GM21360 (cell line): ENCODE results near the gene ARSG.
"Not testable (repeated sequence)": the region's sequence is repeated elsewhere in the genome, so short reads cannot be mapped to it uniquely, and the experiment has no call there.

Experiments used
- ATAC-seq: cut with Tn5 transposase; IDR thresholded peaks from one replicate; pipeline ENCODE4 v1.9.1; 2021; ENCODE audit warnings: mild to moderate bottlenecking, moderate library complexity; ENCODE audit not compliant: unreplicated experiment

The ARSG gene

GRCh38 chr17:68391561-68392268 is 100.4 kb downstream of the ARSG start:
- ATAC-seq: no peak

- ATAC-seq: no peak
These were observed 103.5 kb downstream of the ARSG start for GRCh38 chr17:68394608-68395331.

- no peak for ATAC-seq
These were observed 105.2 kb downstream of the ARSG start for GRCh38 chr17:68396226-68397107.

GRCh38 chr17:68397108-68397536 is 105.8 kb downstream of the ARSG start:
- no peak for ATAC-seq

- peak; percentile 85 for ATAC-seq
These were observed 107.7 kb downstream of the ARSG start for GRCh38 chr17:68398691-68399637.

GRCh38 chr17:68399638-68400403 is 108.5 kb downstream of the ARSG start:
- no peak for ATAC-seq

GRCh38 chr17:68400404-68400735 is 109.1 kb downstream of the ARSG start:
- no peak for ATAC-seq

- ATAC-seq: no peak
These were observed 110.0 kb downstream of the ARSG start for GRCh38 chr17:68401288-68401687.

- ATAC-seq: no peak
These were observed 111.8 kb downstream of the ARSG start for GRCh38 chr17:68403122-68403521.

- ATAC-seq: not testable (repeated sequence)
These were observed 112.5 kb downstream of the ARSG start for GRCh38 chr17:68403837-68404236.

GRCh38 chr17:68407656-68408055 is 116.4 kb downstream of the ARSG start:
- ATAC-seq: not testable (repeated sequence)

- ATAC-seq: not testable (repeated sequence)
These were observed 122.6 kb downstream of the ARSG start for GRCh38 chr17:68413597-68414560.

- not testable (repeated sequence) for ATAC-seq
These were observed 123.6 kb downstream of the ARSG start for GRCh38 chr17:68414901-68415300.

- ATAC-seq: no peak
These were observed 126.0 kb downstream of the ARSG start for GRCh38 chr17:68417317-68417716.

- no peak for ATAC-seq
These were observed 127.6 kb downstream of the ARSG start for GRCh38 chr17:68418876-68419275.

GRCh38 chr17:68420065-68420464 is 128.8 kb downstream of the ARSG start:
- ATAC-seq: no peak

GRCh38 chr17:68421486-68421885 is 130.2 kb downstream of the ARSG start:
- no peak for ATAC-seq

GRCh38 chr17:68422821-68423220 is 131.5 kb downstream of the ARSG start:
- no peak for ATAC-seq
